Testis (tissue), 2 donors: ENCODE data around the gene CCR3.

Experiments
- CTCF ChIP-seq, 3 experiments: fragments of 450-650 bp in 2 of 3; fragments of 200-600 bp in 1 of 3; sonication (generic) in 1 of 3; IDR thresholded peaks; one replicate each; pipeline ENCODE4 v1.5.1; 2016 to 2019; ENCODE audit warnings: antibody characterized with exemption in 3 of 3, mild to moderate bottlenecking in 2 of 3, moderate library complexity in 1 of 3
- POLR2A ChIP-seq: fragments of 450-650 bp; IDR thresholded peaks from one replicate; pipeline ENCODE4 v1.6.1; 2017; ENCODE audit warnings: antibody characterized with exemption, mild to moderate bottlenecking, moderate library complexity

GRCh38 chr3:46215810-46216414, 26.3 kb upstream of the CCR3 start:
- no peak for TF ChIP-seq CTCF (IDR thresholded peaks at IDR 0.05)
- no peak for TF ChIP-seq POLR2A
